Loucy (cell line): ENCODE data around the gene SLC10A7.

Source experiments
- H2AFZ ChIP-seq: fragments of 200-600 bp; sonication (generic); 2 replicates; pipeline ENCODE4 v1.6.0; 2016; ENCODE audit warnings: antibody characterized with exemption, mild to moderate bottlenecking, low read length, moderate library complexity
- H3F3A ChIP-seq: fragments of 200-600 bp; 2 replicates; pipeline ENCODE4 v1.6.0; 2016; ENCODE audit warnings: antibody characterized with exemption, low read depth, mild to moderate bottlenecking
- H3K27me3 ChIP-seq: fragments of 200-600 bp; sonication (generic); 2 replicates; pipeline ENCODE4 v1.6.1; 2014; ENCODE audit warnings: low read length, mild to moderate bottlenecking; ENCODE audit not compliant: insufficient read depth, poor library complexity, severe bottlenecking
- H3K36me3 ChIP-seq: fragments of 200-600 bp; sonication (generic); 2 replicates; pipeline ENCODE4 v1.6.1; 2016; ENCODE audit warnings: low read length; ENCODE audit not compliant: insufficient read depth
- H3K4me1 ChIP-seq: fragments of 200-600 bp; sonication (generic); 2 replicates; pipeline ENCODE4 v1.5.1; 2014; ENCODE audit warnings: low read length, mild to moderate bottlenecking; ENCODE audit not compliant: insufficient read depth, poor library complexity, severe bottlenecking
- H3K4me2 ChIP-seq: fragments of 200-600 bp; sonication (generic); 2 replicates; pipeline ENCODE4 v1.6.0; 2014; ENCODE audit warnings: antibody characterized with exemption, low read length, low read depth, mild to moderate bottlenecking; ENCODE audit not compliant: poor library complexity, severe bottlenecking
- H3K4me3 ChIP-seq: fragments of 200-600 bp; sonication (generic); 2 replicates; pipeline ENCODE4 v1.5.1; 2014; ENCODE audit warnings: low read length, mild to moderate bottlenecking, mixed read lengths; ENCODE audit not compliant: poor library complexity, severe bottlenecking
- H3K79me2 ChIP-seq: fragments of 200-600 bp; sonication (generic); 2 replicates; pipeline ENCODE4 v1.6.1; 2014; ENCODE audit warnings: low read length; ENCODE audit not compliant: insufficient read depth
- H3K9ac ChIP-seq: fragments of 200-600 bp; sonication (generic); 2 replicates; pipeline ENCODE4 v1.6.0; 2014; ENCODE audit warnings: mild to moderate bottlenecking, low read depth, low read length, moderate library complexity; ENCODE audit not compliant: poor library complexity, severe bottlenecking
- H3K9me2 ChIP-seq: fragments of 200-600 bp; sonication (generic); replicated peaks from 2 replicates; pipeline ENCODE4 v1.6.1; 2016; ENCODE audit warnings: low read depth, low read length, mixed read lengths
- H3K9me3 ChIP-seq: fragments of 200-600 bp; sonication (generic); 2 replicates; pipeline ENCODE4 v1.6.1; 2014; ENCODE audit warnings: mild to moderate bottlenecking, antibody characterized with exemption, low read length, low read depth; ENCODE audit not compliant: insufficient read depth
- H4K20me1 ChIP-seq: fragments of 200-600 bp; sonication (generic); 2 replicates; pipeline ENCODE4 v1.6.0; 2014; ENCODE audit warnings: antibody characterized with exemption, low read length, mild to moderate bottlenecking; ENCODE audit not compliant: insufficient read depth, poor library complexity, severe bottlenecking
- EZH2phosphoT487 ChIP-seq: fragments of 200-600 bp; IDR thresholded peaks from 2 replicates; pipeline ENCODE4 v1.6.1; 2018; ENCODE audit warnings: antibody characterized with exemption, mild to moderate bottlenecking, moderate library complexity, borderline replicate concordance
- TF ChIP-seq, protein P1 (sequence below): fragments of 200-600 bp; sonication (generic); conservative IDR thresholded peaks from 2 replicates; pipeline ENCODE4 v1.5.1; 2014; ENCODE audit warnings: mild to moderate bottlenecking, antibody characterized with exemption, low read length

The SLC10A7 gene

GRCh38 chr4:146472404-146472803 lies 49.3 kb downstream of the SLC10A7 start:
- Histone ChIP-seq H3K4me1 (no peaks in the 10 kb centered on the region), H3F3A (no peaks in the 10 kb centered on the region), H3K79me2 (no peaks in the 10 kb centered on the region), H4K20me1 (no peaks in the 10 kb centered on the region), H3K4me3 (no peak overlapping the region), H3K36me3 (no peaks in the 10 kb centered on the region), H2AFZ (no peak overlapping the region), H3K9me2 (no peaks in the 10 kb centered on the region), H3K9ac (no peak overlapping the region), H3K4me2 (no peak overlapping the region), H3K9me3 (no peaks in the 10 kb centered on the region), H3K27me3 (no peaks in the 10 kb centered on the region)
- TF ChIP-seq, protein P1, sequence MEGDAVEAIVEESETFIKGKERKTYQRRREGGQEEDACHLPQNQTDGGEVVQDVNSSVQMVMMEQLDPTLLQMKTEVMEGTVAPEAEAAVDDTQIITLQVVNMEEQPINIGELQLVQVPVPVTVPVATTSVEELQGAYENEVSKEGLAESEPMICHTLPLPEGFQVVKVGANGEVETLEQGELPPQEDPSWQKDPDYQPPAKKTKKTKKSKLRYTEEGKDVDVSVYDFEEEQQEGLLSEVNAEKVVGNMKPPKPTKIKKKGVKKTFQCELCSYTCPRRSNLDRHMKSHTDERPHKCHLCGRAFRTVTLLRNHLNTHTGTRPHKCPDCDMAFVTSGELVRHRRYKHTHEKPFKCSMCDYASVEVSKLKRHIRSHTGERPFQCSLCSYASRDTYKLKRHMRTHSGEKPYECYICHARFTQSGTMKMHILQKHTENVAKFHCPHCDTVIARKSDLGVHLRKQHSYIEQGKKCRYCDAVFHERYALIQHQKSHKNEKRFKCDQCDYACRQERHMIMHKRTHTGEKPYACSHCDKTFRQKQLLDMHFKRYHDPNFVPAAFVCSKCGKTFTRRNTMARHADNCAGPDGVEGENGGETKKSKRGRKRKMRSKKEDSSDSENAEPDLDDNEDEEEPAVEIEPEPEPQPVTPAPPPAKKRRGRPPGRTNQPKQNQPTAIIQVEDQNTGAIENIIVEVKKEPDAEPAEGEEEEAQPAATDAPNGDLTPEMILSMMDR: no peak

DNA sequence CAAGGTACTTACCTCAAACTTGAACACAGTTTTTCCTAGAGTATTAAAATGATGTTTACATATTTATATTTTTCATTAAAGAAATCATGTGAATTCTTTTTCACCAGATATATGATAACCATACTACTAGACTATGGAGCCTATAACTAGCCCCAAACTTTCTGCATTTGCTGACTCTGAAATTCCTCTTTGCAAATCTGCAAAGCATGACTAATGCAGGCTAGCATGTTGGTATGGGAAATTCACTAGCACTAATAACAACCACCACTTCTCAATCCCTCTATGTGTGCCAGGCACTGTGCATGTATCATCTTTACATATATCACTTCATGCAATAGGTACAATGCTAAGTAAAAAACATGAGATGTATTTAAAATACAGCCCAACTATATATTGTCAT lies 51.1 kb downstream of the SLC10A7 start:
- Histone ChIP-seq H4K20me1 (no peaks in the 10 kb centered on the region), H3F3A (no peaks in the 10 kb centered on the region), H3K9ac (no peak overlapping the region), H3K27me3 (no peaks in the 10 kb centered on the region), H3K9me3 (no peaks in the 10 kb centered on the region), H3K36me3 (no peaks in the 10 kb centered on the region), H3K4me1 (no peaks in the 10 kb centered on the region), H3K4me2 (no peak overlapping the region), H3K4me3 (no peak overlapping the region), H2AFZ (no peak overlapping the region), H3K79me2 (no peaks in the 10 kb centered on the region), H3K9me2 (no peaks in the 10 kb centered on the region)
- TF ChIP-seq, protein P1: no peak
- TF ChIP-seq EZH2phosphoT487: no peak

- no peaks in the 10 kb centered on the region for H3K79me2 ChIP-seq
Observed at GRCh38 chr4:146469022-146469421, 52.7 kb downstream of the SLC10A7 start.

More at GRCh38 chr4:146469022-146469421, 52.7 kb downstream of the SLC10A7 start:
- Histone ChIP-seq H3K4me3 (no peak overlapping the region), H4K20me1 (no peaks in the 10 kb centered on the region), H3K9ac (no peak overlapping the region), H3K27me3 (no peaks in the 10 kb centered on the region), H3K4me1 (no peaks in the 10 kb centered on the region), H3K4me2 (no peak overlapping the region), H2AFZ (no peak overlapping the region), H3K9me3 (no peaks in the 10 kb centered on the region), H3F3A (no peaks in the 10 kb centered on the region), H3K36me3 (no peaks in the 10 kb centered on the region), H3K9me2 (no peaks in the 10 kb centered on the region)
- TF ChIP-seq EZH2phosphoT487: no peak
- TF ChIP-seq, protein P1: no peak
